ENCODE results near the gene CTIF.

- no peak for TF ChIP-seq FOXP2 (optimal IDR thresholded peaks at IDR 0.05; ENCODE audit: control extremely low read depth, extremely low read length, insufficient read depth)
- TF ChIP-seq EZH2 (IDR thresholded peaks at IDR 0.05): no peak
These were observed 176.0 kb downstream of the CTIF start for GRCh38 chr18:48714873-48715272.
